Colonic mucosa (tissue), 4 donors: Measurements from ENCODE around the gene TCF23. TPM values are rescaled to one million over a fixed set of nuclear protein-coding genes. Genes with fewer than 3 reads are reported as not detected.

Source experiments
- DNase-seq: peaks from one replicate; pipeline ENCODE4 v3.0.0-alpha.2; 2020
- H3K27ac ChIP-seq: fragments of 200-600 bp; one replicate; pipeline ENCODE4 v1.8.0; 2021
- H3K27me3 ChIP-seq: fragments of 200-600 bp; one replicate; pipeline ENCODE4 v1.8.0; 2021
- H3K36me3 ChIP-seq: fragments of 200-600 bp; one replicate; pipeline ENCODE4 v1.8.0; 2021
- H3K4me1 ChIP-seq: fragments of 200-600 bp; one replicate; pipeline ENCODE4 v1.8.0; 2021; ENCODE audit warnings: mild to moderate bottlenecking
- H3K4me3 ChIP-seq: fragments of 200-600 bp; one replicate; pipeline ENCODE4 v1.8.0; 2021
- H3K9ac ChIP-seq, 2 donors: one replicate each; pipeline ENCODE4 v1.7.0; 2013; ENCODE audit warnings: control low read depth in 2 of 2, low read depth in 2 of 2, low read length in 2 of 2
- H3K9me3 ChIP-seq: fragments of 200-600 bp; one replicate; pipeline ENCODE4 v1.8.0; 2021
- CTCF ChIP-seq: fragments of 200-600 bp; IDR thresholded peaks from one replicate; pipeline ENCODE4 v1.8.0; 2022; ENCODE audit warnings: antibody characterized with exemption, mild to moderate bottlenecking
- intact Hi-C: fragments of 100-400 bp; cut with DNase I; formaldehyde crosslinking; loops from one replicate; pipeline ENCODE4 v1.14.1; 2022
- total RNA-seq, 2 donors: library from RNA; stranded (reverse); fragmentation: NEBNext Ultra II Directional in 1 of 2; extraction: Animal tissue kit (Norgen Biotek cat#: 25700) in 1 of 2; gene quantifications; one replicate each; pipeline ENCODE4 v1.2.1, GENCODE V29; 2021
- donor health status: healthy.
- donor health status: DM: no; HTN: no; CAD: no.
- donor health status: DM: no; HTN: no; CAD: no.

The TCF23 gene
- total RNA-seq, 2 donors from 2014 or later = 0.05 to 0.07 TPM

- Histone ChIP-seq H3K36me3 (no peaks in the 10 kb centered on the region), H3K27ac (no peak overlapping the region), H3K27me3 (no peaks in the 10 kb centered on the region), H3K4me1 (no peaks in the 10 kb centered on the region), H3K9ac (no peak overlapping the region), H3K4me3 (no peak overlapping the region), H3K9me3 (no peaks in the 10 kb centered on the region)
- intact Hi-C loops = no loop called here
- no peak for TF ChIP-seq CTCF
- peak; percentile 57 for DNase-seq
Observed at GRCh38 chr2:27152796-27153464, 4.1 kb downstream of the TCF23 start.

- no peak for DNase-seq
- H3K27ac ChIP-seq = no peak overlapping the region
- intact Hi-C loops = no loop called here
- no peaks in the 10 kb centered on the region for H3K36me3 ChIP-seq
- H3K9ac ChIP-seq = no peak overlapping the region
- no peaks in the 10 kb centered on the region for H3K4me1 ChIP-seq
- H3K4me3 ChIP-seq = no peak overlapping the region
- no peak for TF ChIP-seq CTCF
- H3K9me3 ChIP-seq = no peaks in the 10 kb centered on the region
- no peaks in the 10 kb centered on the region for H3K27me3 ChIP-seq
Observed at GRCh38 chr2:27154488-27154887, 5.7 kb downstream of the TCF23 start.

- Histone ChIP-seq H3K9ac (no peak overlapping the region), H3K9me3 (no peaks in the 10 kb centered on the region), H3K4me1 (no peaks in the 10 kb centered on the region), H3K36me3 (no peaks in the 10 kb centered on the region), H3K27ac (no peak overlapping the region), H3K27me3 (no peaks in the 10 kb centered on the region), H3K4me3 (no peak overlapping the region)
- TF ChIP-seq CTCF = no peak
- DNase-seq = no peak
- intact Hi-C loops = no loop called here
Observed at GRCh38 chr2:27155069-27155520, 6.3 kb downstream of the TCF23 start.

DNA sequence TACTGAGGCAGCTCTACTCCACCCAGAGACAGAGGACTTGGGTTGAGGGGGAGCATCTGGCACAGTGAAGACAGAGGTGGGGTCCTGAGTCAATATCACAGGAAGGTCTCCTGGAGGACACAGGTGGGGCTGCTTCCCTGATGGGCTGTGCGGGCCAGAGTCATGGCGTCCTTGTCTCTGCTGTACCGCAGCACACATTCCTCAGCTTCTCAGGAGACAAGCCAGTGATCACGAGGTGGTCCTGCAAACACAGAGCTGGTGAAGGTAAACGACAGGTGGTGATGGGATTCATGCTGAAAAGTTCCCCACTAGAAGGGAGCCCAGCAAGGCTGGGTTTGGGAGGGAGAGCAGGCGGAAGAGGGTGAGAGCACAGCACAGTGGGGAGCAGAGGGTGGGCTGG is 9.7 kb downstream of the TCF23 start:
- DNase-seq = no peak
- H3K36me3 ChIP-seq = no peaks in the 10 kb centered on the region
- H3K9ac ChIP-seq = no peak overlapping the region
- no peak overlapping the region for H3K4me3 ChIP-seq
- H3K27ac ChIP-seq = no peak overlapping the region
- no peaks in the 10 kb centered on the region for H3K9me3 ChIP-seq
- no peak for TF ChIP-seq CTCF
- no peaks in the 10 kb centered on the region for H3K4me1 ChIP-seq
- no peaks in the 10 kb centered on the region for H3K27me3 ChIP-seq
- intact Hi-C loops = no loop called here

DNA sequence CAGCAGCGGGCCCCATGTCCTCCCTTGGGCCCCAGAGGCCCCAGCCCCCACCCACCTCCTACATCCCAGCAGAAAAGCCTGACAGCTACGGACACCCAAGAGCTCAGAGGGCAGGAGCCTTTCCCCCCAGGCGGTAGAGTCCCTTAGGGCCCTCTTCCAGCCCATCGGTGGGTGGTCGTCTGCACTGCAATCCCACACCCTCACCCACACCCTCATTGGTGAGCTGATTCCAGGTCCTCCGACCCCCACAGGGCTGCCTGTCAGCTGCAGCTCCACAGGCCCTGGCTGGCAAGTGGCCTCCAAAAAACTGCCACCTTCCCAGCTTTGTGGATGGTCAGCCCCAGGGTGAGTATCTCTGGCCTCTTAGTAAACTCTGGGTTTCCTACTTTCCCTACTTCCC is 10.5 kb downstream of the TCF23 start:
- H3K9me3 ChIP-seq = no peaks in the 10 kb centered on the region
- no peak overlapping the region for H3K4me3 ChIP-seq
- intact Hi-C loops = no loop called here
- no peak for TF ChIP-seq CTCF
- DNase-seq = no peak
- no peak overlapping the region for H3K27ac ChIP-seq
- H3K4me1 ChIP-seq = no peaks in the 10 kb centered on the region
- H3K9ac ChIP-seq = no peak overlapping the region
- H3K27me3 ChIP-seq = no peaks in the 10 kb centered on the region
- no peaks in the 10 kb centered on the region for H3K36me3 ChIP-seq
